K562 (cell line): ENCODE measurements around the gene WDR18. TPM values are rescaled to one million over a fixed set of nuclear protein-coding genes. Genes with fewer than 3 reads are reported as not detected.

Experiments used
- ARNT ChIP-seq, 2 experiments: fragments of 450-650 bp; IDR thresholded peaks; 2 replicates each; pipeline ENCODE4 v1.6.1; 2016; ENCODE audit warnings: mild to moderate bottlenecking in 1 of 2
- BRD9 ChIP-seq: fragments of 450-650 bp; IDR thresholded peaks from 2 replicates; pipeline ENCODE4 v1.6.1; 2018; ENCODE audit warnings: low read depth; ENCODE audit not compliant: partially characterized antibody
- CEBPG ChIP-seq, 3 experiments: fragments of 200-800 bp in 1 of 3; sonication (Bioruptor generic) in 1 of 3; sonication (generic) in 1 of 3; formaldehyde crosslinking in 1 of 3; IDR thresholded peaks in 2 of 3; conservative IDR thresholded peaks in 1 of 3; 2 replicates each; pipeline versions ENCODE4 v1.6.1 to v1.8.0; 2016 to 2022; ENCODE audit warnings: missing compliant biosample characterization in 2 of 3, missing genetic modification characterization in 2 of 3, mild to moderate bottlenecking in 1 of 3, missing genetic modification reagents in 1 of 3
- CHD4 ChIP-seq: fragments of 200-600 bp; sonication (generic); IDR thresholded peaks from 3 replicates; pipeline ENCODE4 v1.6.1; 2012; ENCODE audit warnings: low read depth, mild to moderate bottlenecking, mixed read lengths, low read length, inconsistent platforms; ENCODE audit not compliant: insufficient read depth, insufficient replicate concordance, poor library complexity, severe bottlenecking
- CREM ChIP-seq: IDR thresholded peaks from 2 replicates; pipeline ENCODE4 v1.6.1; 2014; ENCODE audit warnings: antibody characterized with exemption, low read depth
- E2F1 ChIP-seq: sonication (generic); formaldehyde crosslinking; IDR thresholded peaks from 2 replicates; pipeline ENCODE4 v1.8.1; 2023; ENCODE audit warnings: mild to moderate bottlenecking, missing genetic modification reagents, moderate library complexity
- FOXJ3 ChIP-seq: sonication (generic); formaldehyde crosslinking; IDR thresholded peaks from 2 replicates; pipeline ENCODE4 v1.4.0; 2020; ENCODE audit warnings: mild to moderate bottlenecking, missing genetic modification reagents
- FOXP1 ChIP-seq: sonication (generic); formaldehyde crosslinking; IDR thresholded peaks from 2 replicates; pipeline ENCODE4 v1.8.0; 2022; ENCODE audit warnings: mild to moderate bottlenecking, missing genetic modification reagents
- HNRNPL ChIP-seq: fragments of 200-400 bp; formaldehyde crosslinking; IDR thresholded peaks from 2 replicates; pipeline ENCODE4 v1.6.1; 2017; ENCODE audit warnings: low read depth, mild to moderate bottlenecking, low read length
- KDM1A ChIP-seq, 2 experiments: fragments of 450-650 bp; IDR thresholded peaks; 2 replicates each; pipeline ENCODE4 v1.6.1; 2016; ENCODE audit warnings: mild to moderate bottlenecking in 2 of 2
- KHSRP ChIP-seq: fragments of 450-650 bp; IDR thresholded peaks from 2 replicates; pipeline ENCODE4 v1.6.1; 2017
- MITF ChIP-seq: IDR thresholded peaks from 2 replicates; pipeline ENCODE4 v1.6.1; 2014; ENCODE audit warnings: antibody characterized with exemption
- MTA2 ChIP-seq: fragments of 450-650 bp; IDR thresholded peaks from 2 replicates; pipeline ENCODE4 v1.6.1; 2016; ENCODE audit warnings: low read depth
- NR2C1 ChIP-seq, 2 experiments: fragments of 450-650 bp; IDR thresholded peaks; 2 replicates each; pipeline ENCODE4 v1.6.1; 2017; ENCODE audit warnings: mild to moderate bottlenecking in 2 of 2, antibody characterized with exemption in 1 of 2, inconsistent platforms in 1 of 2, missing compliant biosample characterization in 1 of 2, missing genetic modification characterization in 1 of 2
- NR2F6 ChIP-seq: fragments of 450-650 bp; formaldehyde crosslinking; IDR thresholded peaks from 2 replicates; pipeline ENCODE4 v1.4.0; 2020; ENCODE audit warnings: mild to moderate bottlenecking
- POLR2A ChIP-seq: fragments of 450-650 bp; conservative IDR thresholded peaks from 2 replicates; pipeline ENCODE4 v1.6.1; 2016
- RBM22 ChIP-seq: fragments of 200-400 bp; formaldehyde crosslinking; IDR thresholded peaks from 2 replicates; pipeline ENCODE4 v1.6.1; 2018; ENCODE audit warnings: low read length, low read depth; ENCODE audit not compliant: poor library complexity, severe bottlenecking
- ZNF324 ChIP-seq: fragments of 250-450 bp; sonication (Bioruptor Pico); IDR thresholded peaks from 2 replicates; pipeline ENCODE4 v1.4.0; 2020; ENCODE audit warnings: mild to moderate bottlenecking
- ZNF79 ChIP-seq: fragments of 250-450 bp; sonication (Bioruptor Pico); IDR thresholded peaks from 2 replicates; pipeline ENCODE4 v1.4.0; 2020; ENCODE audit warnings: low read depth, mild to moderate bottlenecking, moderate library complexity
- ZSCAN32 ChIP-seq: fragments of 450-650 bp; formaldehyde crosslinking; IDR thresholded peaks from 2 replicates; pipeline ENCODE4 v1.4.0; 2020; ENCODE audit warnings: mild to moderate bottlenecking, moderate library complexity
- ZZZ3 ChIP-seq: fragments of 450-650 bp; IDR thresholded peaks from 2 replicates; pipeline ENCODE4 v1.6.1; 2016; ENCODE audit warnings: antibody characterized with exemption, mild to moderate bottlenecking, moderate library complexity
- polyA plus RNA-seq, 8 experiments: library from polyadenylated mRNA; depleted of rRNA in 4 of 8; stranded (reverse) in 5 of 8; unstranded in 3 of 8; fragments of >200 nt; fragmentation: Nextera tagmentation in 2 of 8; fragmentation: Illumina TruSeq in 1 of 8; extraction: Ambion mirVana in 2 of 8; extraction: Trizol in 1 of 8; gene quantifications; 2 replicates each; pipeline versions ENCODE4 v1.2.1 to v1.2.3, GENCODE V29; 2011 to 2014; ENCODE audit warnings: inconsistent platforms in 1 of 8, missing spikeins in 1 of 8
- total RNA-seq, 7 experiments: library from RNA; depleted of rRNA in 6 of 7; stranded (reverse); fragments of >200 nt in 6 of 7; fragmentation: Illumina TruSeq in 2 of 7; extraction: Trizol in 2 of 7; gene quantifications; 2 replicates each; pipeline versions ENCODE4 v1.2.1 to v1.2.3, GENCODE V29; 2011 to 2021; ENCODE audit warnings: low replicate concordance in 1 of 7
- TF ChIP-seq, protein P1 (sequence below), 2 experiments: IDR thresholded peaks; 2 replicates each; pipeline ENCODE4 v1.6.1; 2012; ENCODE audit warnings: improper control_type of control experiment in 2 of 2, low read depth in 2 of 2, low read length in 2 of 2, borderline replicate concordance in 1 of 2
- TF ChIP-seq, protein P2 (sequence below): sonication (generic); formaldehyde crosslinking; IDR thresholded peaks from 2 replicates; pipeline ENCODE4 v1.8.0; 2023; ENCODE audit warnings: mild to moderate bottlenecking, missing genetic modification reagents

Gene WDR18
- total and polyA plus RNA-seq, 9 of the 15 experiments (the other 6 are each of a cell fraction or from before 2014, with no cell fraction given) = 0.65 to 181 (median 30.1) TPM

DNA sequence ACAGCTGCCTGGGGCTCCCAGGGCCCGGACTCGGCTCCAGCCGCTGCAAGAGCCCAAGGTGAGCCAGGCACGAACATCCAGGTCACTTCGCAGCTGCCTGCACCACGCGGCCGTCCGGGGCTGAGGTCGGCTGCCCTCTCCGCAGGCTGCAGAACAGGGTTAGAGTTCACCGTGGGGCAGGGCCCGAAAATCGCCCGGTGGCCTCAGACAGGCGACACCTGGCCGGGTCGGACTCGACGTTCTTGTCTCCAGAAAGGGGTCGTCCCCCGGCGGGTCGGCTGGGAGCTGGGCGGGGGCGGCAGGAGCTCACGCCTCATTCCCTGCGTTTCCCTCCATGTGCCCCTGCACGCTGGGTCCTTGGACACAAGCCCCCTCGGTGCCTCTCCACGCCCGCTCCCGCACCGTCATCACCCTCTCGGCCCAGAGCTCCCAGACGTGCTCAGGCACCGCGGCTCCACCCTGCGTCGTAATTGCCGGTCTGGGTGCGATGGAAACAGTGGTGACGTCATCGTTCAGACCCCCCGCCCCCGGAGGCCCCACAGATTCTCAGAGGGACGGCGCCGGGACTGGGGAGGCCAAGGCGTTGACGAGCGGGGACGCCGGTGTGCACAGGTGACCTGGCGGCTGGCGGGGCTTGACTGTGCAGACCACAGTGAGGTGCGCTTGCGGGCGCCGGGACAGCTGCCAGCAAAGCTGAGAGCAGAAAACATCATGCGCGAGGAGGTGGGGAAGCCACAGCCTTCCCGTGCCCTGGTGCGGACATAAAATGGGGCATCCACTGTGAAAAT, 12.1 kb downstream of the WDR18 start (continued):
- TF ChIP-seq CREM = peak; percentile 94
- TF ChIP-seq ZZZ3 = no peak
- TF ChIP-seq HNRNPL = no peak
- TF ChIP-seq FOXJ3 (CRISPR knock-in tag) = no peak
- no peak for TF ChIP-seq ZNF324 (CRISPR knock-in tag)
- peak; percentile 84 for TF ChIP-seq RBM22
- no peak for TF ChIP-seq ARNT (IDR thresholded peaks at IDR 0.05)
- no peak for TF ChIP-seq E2F1
- TF ChIP-seq ZNF79 (CRISPR knock-in tag) = no peak
- no peak for TF ChIP-seq KDM1A (IDR thresholded peaks at IDR 0.05)
- peak; percentile 60; the same call in 1 of the 2 replicates for TF ChIP-seq NR2F6
- TF ChIP-seq KHSRP = peak; percentile 79
- TF ChIP-seq MTA2 = no peak
- TF ChIP-seq, protein P1, sequence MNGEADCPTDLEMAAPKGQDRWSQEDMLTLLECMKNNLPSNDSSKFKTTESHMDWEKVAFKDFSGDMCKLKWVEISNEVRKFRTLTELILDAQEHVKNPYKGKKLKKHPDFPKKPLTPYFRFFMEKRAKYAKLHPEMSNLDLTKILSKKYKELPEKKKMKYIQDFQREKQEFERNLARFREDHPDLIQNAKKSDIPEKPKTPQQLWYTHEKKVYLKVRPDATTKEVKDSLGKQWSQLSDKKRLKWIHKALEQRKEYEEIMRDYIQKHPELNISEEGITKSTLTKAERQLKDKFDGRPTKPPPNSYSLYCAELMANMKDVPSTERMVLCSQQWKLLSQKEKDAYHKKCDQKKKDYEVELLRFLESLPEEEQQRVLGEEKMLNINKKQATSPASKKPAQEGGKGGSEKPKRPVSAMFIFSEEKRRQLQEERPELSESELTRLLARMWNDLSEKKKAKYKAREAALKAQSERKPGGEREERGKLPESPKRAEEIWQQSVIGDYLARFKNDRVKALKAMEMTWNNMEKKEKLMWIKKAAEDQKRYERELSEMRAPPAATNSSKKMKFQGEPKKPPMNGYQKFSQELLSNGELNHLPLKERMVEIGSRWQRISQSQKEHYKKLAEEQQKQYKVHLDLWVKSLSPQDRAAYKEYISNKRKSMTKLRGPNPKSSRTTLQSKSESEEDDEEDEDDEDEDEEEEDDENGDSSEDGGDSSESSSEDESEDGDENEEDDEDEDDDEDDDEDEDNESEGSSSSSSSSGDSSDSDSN (IDR thresholded peaks at IDR 0.05; ENCODE audit: borderline replicate concordance in 1 of 2, low read depth in 2 of 2, low read length in 2 of 2) = no peak
- TF ChIP-seq CEBPG (CRISPR knock-in tag; IDR thresholded peaks at IDR 0.05) = no peak
- no peak for TF ChIP-seq CEBPG (tag; conservative IDR thresholded peaks at IDR 0.05 in 1 of 2, IDR thresholded peaks at IDR 0.05 in 1 of 2)
- TF ChIP-seq FOXP1 (CRISPR knock-in tag) = no peak; the same call in 1 of the 2 replicates
- TF ChIP-seq BRD9 = no peak
- TF ChIP-seq CHD4 = no peak
- TF ChIP-seq, protein P2, sequence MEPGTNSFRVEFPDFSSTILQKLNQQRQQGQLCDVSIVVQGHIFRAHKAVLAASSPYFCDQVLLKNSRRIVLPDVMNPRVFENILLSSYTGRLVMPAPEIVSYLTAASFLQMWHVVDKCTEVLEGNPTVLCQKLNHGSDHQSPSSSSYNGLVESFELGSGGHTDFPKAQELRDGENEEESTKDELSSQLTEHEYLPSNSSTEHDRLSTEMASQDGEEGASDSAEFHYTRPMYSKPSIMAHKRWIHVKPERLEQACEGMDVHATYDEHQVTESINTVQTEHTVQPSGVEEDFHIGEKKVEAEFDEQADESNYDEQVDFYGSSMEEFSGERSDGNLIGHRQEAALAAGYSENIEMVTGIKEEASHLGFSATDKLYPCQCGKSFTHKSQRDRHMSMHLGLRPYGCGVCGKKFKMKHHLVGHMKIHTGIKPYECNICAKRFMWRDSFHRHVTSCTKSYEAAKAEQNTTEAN (CRISPR knock-in tag) = no peak
- no peak for TF ChIP-seq ZSCAN32 (CRISPR knock-in tag)
- TF ChIP-seq NR2C1 (IDR thresholded peaks at IDR 0.05) = no peak
- TF ChIP-seq NR2C1 (tag; IDR thresholded peaks at IDR 0.05) = no peak
- peak; percentile 60; the same call in 1 of the 2 replicates for TF ChIP-seq POLR2A
- no peak for TF ChIP-seq MITF
